SU-DHL-6 (cell line): Measurements from ENCODE around the gene TPST1.
"Not testable (repeated sequence)": the region's sequence is repeated elsewhere in the genome, so short reads cannot be mapped to it uniquely, and the experiment has no call there.

Experiments
- H2AFZ ChIP-seq: fragments of 200-600 bp; sonication (generic); 2 replicates; pipeline ENCODE4 v1.6.1; 2014; ENCODE audit warnings: low read depth, mild to moderate bottlenecking, moderate library complexity, mixed read lengths, antibody characterized with exemption, low read length; ENCODE audit not compliant: severe bottlenecking
- H3F3A ChIP-seq: fragments of 200-600 bp; shearing (Covaris generic); 2 replicates; pipeline ENCODE4 v1.6.0; 2016; ENCODE audit warnings: antibody characterized with exemption, mild to moderate bottlenecking; ENCODE audit not compliant: insufficient read depth
- H3K27ac ChIP-seq: fragments of 200-600 bp; sonication (generic); 2 replicates; pipeline ENCODE4 v1.5.1; 2016; ENCODE audit warnings: low read depth, mild to moderate bottlenecking, low read length, moderate library complexity, mixed read lengths
- H3K27me3 ChIP-seq: fragments of 200-600 bp; sonication (generic), shearing (Covaris generic); 2 replicates; pipeline ENCODE4 v1.6.0; 2014; ENCODE audit warnings: mild to moderate bottlenecking, low read length
- H3K36me3 ChIP-seq: fragments of 200-600 bp; sonication (generic); 2 replicates; pipeline ENCODE4 v1.6.1; 2014; ENCODE audit warnings: mild to moderate bottlenecking, low read length, mixed read lengths
- H3K4me2 ChIP-seq: fragments of 300-600, 200-600 bp; shearing (Covaris generic), sonication (generic); 2 replicates; pipeline ENCODE4 v1.6.0; 2014; ENCODE audit warnings: low read length, low read depth, mild to moderate bottlenecking; ENCODE audit not compliant: poor library complexity, severe bottlenecking
- H3K4me3 ChIP-seq: fragments of 200-600 bp; sonication (generic); 2 replicates; pipeline ENCODE4 v1.5.1; 2014; ENCODE audit warnings: antibody characterized with exemption, low read length, mild to moderate bottlenecking, mixed read lengths; ENCODE audit not compliant: insufficient read depth, poor library complexity, severe bottlenecking
- H3K79me2 ChIP-seq: fragments of 200-600 bp; sonication (generic); 2 replicates; pipeline ENCODE4 v1.6.1; 2014; ENCODE audit warnings: mild to moderate bottlenecking, low read length, moderate library complexity; ENCODE audit not compliant: insufficient read depth
- H3K9ac ChIP-seq: fragments of 200-600 bp; sonication (generic); 2 replicates; pipeline ENCODE4 v1.7.0; 2014; ENCODE audit warnings: mild to moderate bottlenecking, low read length
- H3K9me2 ChIP-seq: fragments of 200-600 bp; sonication (generic); replicated peaks from 2 replicates; pipeline ENCODE4 v1.6.1; 2014; ENCODE audit warnings: low read length; ENCODE audit not compliant: insufficient read depth
- H3K9me3 ChIP-seq: fragments of 200-600 bp; sonication (generic); 2 replicates; pipeline ENCODE4 v1.6.1; 2014; ENCODE audit warnings: low read length, mixed read lengths; ENCODE audit not compliant: insufficient read depth
- H4K20me1 ChIP-seq: fragments of 200-600 bp; sonication (generic); 2 replicates; pipeline ENCODE4 v1.6.1; 2014; ENCODE audit warnings: low read depth, mild to moderate bottlenecking, antibody characterized with exemption, low read length, moderate library complexity, mixed read lengths
- CTCF ChIP-seq: fragments of 200-600 bp; sonication (generic); IDR thresholded peaks from one replicate; pipeline ENCODE4 v1.5.1; 2017; ENCODE audit warnings: antibody characterized with exemption, mild to moderate bottlenecking, low read length, moderate library complexity; ENCODE audit not compliant: insufficient read depth, poor library complexity, severe bottlenecking
- EZH2phosphoT487 ChIP-seq: fragments of 200-600 bp; sonication (generic), shearing (Covaris generic); conservative IDR thresholded peaks from 2 replicates; pipeline ENCODE4 v1.6.1; 2018; ENCODE audit warnings: mild to moderate bottlenecking, antibody characterized with exemption, low read length, moderate library complexity, mixed read lengths

TPST1 gene

GRCh38 chr7:66398841-66399240 lies 193.7 kb downstream of the TPST1 start:
- H3K4me2 ChIP-seq, H3K9me2 ChIP-seq, H3F3A ChIP-seq, H3K27me3 ChIP-seq, H3K4me3 ChIP-seq, H4K20me1 ChIP-seq, H3K79me2 ChIP-seq, H3K27ac ChIP-seq, H3K9ac ChIP-seq, H2AFZ ChIP-seq, H3K36me3 ChIP-seq, H3K9me3 ChIP-seq: not testable (repeated sequence)

- Histone ChIP-seq H3K9me2 (no peaks in the 10 kb centered on the region), H3F3A (no peaks in the 10 kb centered on the region), H3K36me3 (no peaks in the 10 kb centered on the region), H3K27me3 (no peaks in the 10 kb centered on the region), H2AFZ (no peak overlapping the region), H3K9me3 (no peaks in the 10 kb centered on the region), H3K27ac (no peak overlapping the region), H3K4me3 (no peak overlapping the region), H3K9ac (no peak overlapping the region), H4K20me1 (no peaks in the 10 kb centered on the region), H3K4me2 (no peak overlapping the region), H3K79me2 (no peaks in the 10 kb centered on the region)
- TF ChIP-seq CTCF (no peak), EZH2phosphoT487 (no peak)
Observed at GRCh38 chr7:66399566-66399965, 194.4 kb downstream of the TPST1 start.

- H3K36me3 ChIP-seq, result no peaks in the 10 kb centered on the region
- no peak overlapping the region for H3K9ac ChIP-seq
- no peaks in the 10 kb centered on the region for H3F3A ChIP-seq
- H3K27ac ChIP-seq, result no peak overlapping the region
- H3K79me2 ChIP-seq, result no peaks in the 10 kb centered on the region
- no peaks in the 10 kb centered on the region for H3K9me3 ChIP-seq
- H3K4me3 ChIP-seq, result no peak overlapping the region
- H3K9me2 ChIP-seq, result no peaks in the 10 kb centered on the region
- H2AFZ ChIP-seq, result no peak overlapping the region
- H4K20me1 ChIP-seq, result no peaks in the 10 kb centered on the region
- H3K4me2 ChIP-seq, result no peak overlapping the region
- H3K27me3 ChIP-seq, result no peaks in the 10 kb centered on the region
- no peak for TF ChIP-seq CTCF
- no peak for TF ChIP-seq EZH2phosphoT487
Observed at GRCh38 chr7:66400400-66400799, 195.3 kb downstream of the TPST1 start.

GRCh38 chr7:66401126-66401525 lies 196.0 kb downstream of the TPST1 start:
- H4K20me1 ChIP-seq, H2AFZ ChIP-seq, H3K27ac ChIP-seq, H3K27me3 ChIP-seq, H3K36me3 ChIP-seq, H3K9me3 ChIP-seq, H3K4me3 ChIP-seq, H3K9me2 ChIP-seq, H3K9ac ChIP-seq, H3F3A ChIP-seq, H3K79me2 ChIP-seq, H3K4me2 ChIP-seq: not testable (repeated sequence)

- not testable (repeated sequence) for H3K27me3 ChIP-seq, H4K20me1 ChIP-seq, H3K9ac ChIP-seq, H3F3A ChIP-seq, H3K27ac ChIP-seq, H3K4me3 ChIP-seq, H3K9me3 ChIP-seq, H2AFZ ChIP-seq, H3K9me2 ChIP-seq, H3K79me2 ChIP-seq, H3K36me3 ChIP-seq, H3K4me2 ChIP-seq
Observed at GRCh38 chr7:66401932-66402331, 196.8 kb downstream of the TPST1 start.
